GM12892 (cell line): ENCODE results near the gene LRRN1.

Experiments
- POLR2A ChIP-seq: IDR thresholded peaks from 2 replicates; pipeline ENCODE4 v1.6.1; 2011; ENCODE audit warnings: low read depth, low read length, control low read depth
- POLR2AphosphoS5 ChIP-seq: IDR thresholded peaks from 2 replicates; pipeline ENCODE4 v1.6.1; 2011; ENCODE audit warnings: low read depth, low read length, control low read depth
- TAF1 ChIP-seq: IDR thresholded peaks from 2 replicates; pipeline ENCODE4 v1.6.1; 2011; ENCODE audit warnings: low read depth, mild to moderate bottlenecking, control low read depth, low read length, borderline replicate concordance

DNA sequence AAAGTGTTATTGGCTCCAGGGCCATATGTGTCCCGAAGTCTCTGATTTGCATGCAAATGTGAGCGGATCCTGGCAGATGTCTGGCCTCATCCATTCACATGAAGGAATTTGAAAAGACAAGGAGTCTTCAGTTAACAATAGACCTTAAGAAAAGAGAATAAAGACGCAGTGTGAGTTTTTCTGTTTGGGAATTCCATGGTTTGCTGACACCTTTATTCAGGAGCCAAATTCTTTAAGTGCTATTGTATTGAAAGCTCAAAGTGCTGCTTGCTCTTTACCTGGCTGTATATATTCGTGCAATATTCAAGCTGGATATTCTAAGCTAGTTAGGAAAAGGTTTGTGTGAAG lies 2.2 kb downstream of the LRRN1 start:
- no peak for TF ChIP-seq POLR2AphosphoS5
- no peak for TF ChIP-seq POLR2A
- no peak for TF ChIP-seq TAF1
